Renal cortical epithelial cell (primary cell): Measurements from ENCODE around the gene VSX1. TPM values are rescaled to one million over a fixed set of nuclear protein-coding genes. Genes with fewer than 3 reads are reported as not detected.
A peak's percentile ranks its signal among the peaks of the same experiment; 100 is the strongest.

ENCODE experiments used
- DNase-seq: peaks from one replicate; pipeline ENCODE4 v3.0.0-alpha.2; 2011; ENCODE audit warnings: low read depth
- total RNA-seq: library from RNA; depleted of rRNA; stranded (reverse); fragments of >200 nt; gene quantifications from 2 replicates; pipeline ENCODE4 v1.2.3, GENCODE V29; 2014

VSX1 gene
- total RNA-seq, 1 donor from 2014 or later, result not detected

GRCh38 chr20:25065625-25066338, 16.2 kb downstream of the VSX1 start:
- DNase-seq, result peak; percentile 67

- no peak for DNase-seq
Observed at GRCh38 chr20:25065072-25065624, 16.8 kb downstream of the VSX1 start.

GRCh38 chr20:25064561-25065071, 17.3 kb downstream of the VSX1 start:
- DNase-seq, result no peak

- no peak for DNase-seq
Observed at GRCh38 chr20:25063981-25064380, 18.0 kb downstream of the VSX1 start.

GRCh38 chr20:25063546-25063945, 18.4 kb downstream of the VSX1 start:
- DNase-seq, result no peak

DNA sequence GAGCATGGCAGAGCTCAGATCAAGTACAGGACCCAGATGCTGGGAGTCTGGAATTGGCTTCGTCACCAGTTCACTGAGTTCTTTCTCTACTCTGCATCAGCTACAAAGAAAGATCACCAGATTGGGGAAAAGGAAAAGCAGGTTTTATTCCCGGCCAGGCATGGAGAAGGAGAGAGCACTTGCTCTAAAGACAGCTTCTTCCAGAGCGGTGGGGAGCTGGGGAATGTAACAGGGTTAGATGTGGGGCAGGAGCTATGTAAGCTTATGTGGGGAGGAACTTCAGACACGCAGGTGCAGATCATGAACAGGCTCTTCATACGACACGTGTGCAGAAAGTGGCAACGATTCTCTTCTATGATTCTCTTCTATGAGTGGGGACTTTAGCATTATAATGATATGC, 19.1 kb downstream of the VSX1 start:
- DNase-seq, result no peak

DNA sequence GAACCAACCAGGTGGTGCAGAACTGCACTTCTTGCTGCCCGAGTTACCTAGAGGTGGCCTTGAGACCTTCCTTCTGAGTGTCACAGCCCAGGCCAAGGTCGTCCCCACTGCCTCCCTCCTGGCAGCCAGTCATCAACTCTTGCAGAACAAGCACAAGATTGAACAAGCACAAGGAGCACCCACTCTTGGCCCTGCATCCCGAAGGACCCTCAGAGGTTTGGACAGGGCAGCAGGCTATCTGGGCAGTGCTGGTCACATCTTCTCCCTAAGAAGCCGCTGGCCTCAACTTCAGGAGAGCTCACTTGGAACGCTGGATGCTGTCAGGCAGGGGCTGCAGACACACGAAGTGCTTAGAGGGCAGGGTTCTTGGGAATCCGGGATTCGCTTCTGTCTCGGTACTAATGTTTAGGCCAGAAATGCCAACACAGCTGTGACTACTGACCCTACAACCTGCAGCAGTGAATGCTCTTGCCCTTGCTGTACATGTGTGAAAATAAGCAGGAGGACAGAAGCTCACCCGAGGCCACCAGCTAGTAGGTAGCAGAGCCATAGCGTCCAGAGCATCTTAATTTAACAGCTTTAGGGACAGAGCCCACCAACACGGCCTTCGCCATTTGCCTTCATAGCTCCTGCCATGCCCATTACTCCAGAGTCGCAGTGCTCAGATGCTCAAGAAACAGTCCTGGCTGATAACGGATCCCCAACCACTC, 20.0 kb downstream of the VSX1 start:
- no peak for DNase-seq

DNA sequence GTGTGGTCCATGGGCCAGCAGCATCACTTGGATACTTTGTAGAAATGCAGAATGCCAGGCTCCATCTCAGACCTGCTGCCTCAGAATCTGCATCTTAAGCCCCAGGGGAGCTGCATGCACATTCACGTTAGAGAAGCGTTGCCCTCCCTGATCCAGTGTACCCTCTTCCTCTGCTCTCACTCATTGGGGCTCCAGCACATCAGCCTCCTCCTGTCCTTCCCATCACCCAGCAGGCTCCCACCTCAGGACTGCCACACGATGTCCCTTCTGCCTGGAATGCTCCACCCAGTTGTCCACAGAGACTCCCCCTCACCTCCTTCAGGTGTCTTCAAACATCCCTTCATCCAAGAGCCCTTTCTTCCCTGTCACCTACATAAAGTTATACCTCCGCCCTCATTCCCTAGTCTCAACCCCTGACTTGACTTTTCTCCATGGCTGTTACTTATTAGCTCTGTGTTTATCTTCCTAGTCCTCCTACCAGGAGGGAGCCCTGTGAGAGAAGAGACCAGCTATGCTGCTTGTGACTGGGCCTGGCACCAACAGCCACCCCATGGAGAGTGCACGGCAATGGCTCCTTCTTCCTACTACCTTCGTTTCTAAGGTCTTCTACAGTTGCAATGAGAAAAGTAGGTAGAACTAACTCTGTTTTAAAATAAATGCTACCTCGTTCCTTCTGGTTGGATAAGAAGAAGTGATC, 20.7 kb downstream of the VSX1 start:
- peak; percentile 34 for DNase-seq

DNA sequence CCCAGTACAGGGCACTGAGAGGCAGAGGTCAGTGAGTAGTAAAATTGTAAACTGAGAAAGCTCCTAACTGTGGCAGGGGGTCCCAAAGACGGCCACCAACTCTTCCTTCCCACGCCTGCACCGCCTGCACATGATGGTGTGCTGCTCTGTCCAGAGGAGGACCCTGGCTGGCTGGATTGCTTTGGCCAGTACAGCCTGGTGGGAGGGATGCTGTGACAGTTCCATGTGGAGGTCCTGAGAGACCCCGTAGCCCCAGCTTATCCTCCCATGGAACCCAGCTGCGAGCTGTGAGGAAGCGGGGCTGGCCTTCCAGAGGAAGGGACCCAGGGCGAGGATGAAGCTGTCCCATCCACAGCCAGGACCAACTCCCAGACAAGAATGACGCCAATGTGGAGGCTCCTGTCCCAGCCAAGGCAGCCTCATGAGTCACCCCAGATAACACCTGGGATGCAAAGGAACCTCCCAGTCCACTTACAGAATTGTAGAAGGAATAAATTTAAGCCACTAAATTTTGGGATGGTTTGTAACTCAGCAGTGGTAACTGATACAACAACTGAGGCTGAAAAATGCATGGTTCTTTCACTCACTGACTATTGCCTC, 22.0 kb downstream of the VSX1 start:
- no peak for DNase-seq

GRCh38 chr20:25058847-25059810, 22.8 kb downstream of the VSX1 start:
- DNase-seq, result no peak

- DNase-seq, result no peak
Observed at GRCh38 chr20:25058051-25058846, 23.7 kb downstream of the VSX1 start, which contains the start of gene ACSS1. Gene ACSS1, minus strand, starts transcription at chr20:25058139. Its CDS starts 37 bp downstream, at chr20:25058102.

- peak; percentile 40 for DNase-seq
Observed at GRCh38 chr20:25057234-25058050, 24.5 kb downstream of the VSX1 start.

DNA sequence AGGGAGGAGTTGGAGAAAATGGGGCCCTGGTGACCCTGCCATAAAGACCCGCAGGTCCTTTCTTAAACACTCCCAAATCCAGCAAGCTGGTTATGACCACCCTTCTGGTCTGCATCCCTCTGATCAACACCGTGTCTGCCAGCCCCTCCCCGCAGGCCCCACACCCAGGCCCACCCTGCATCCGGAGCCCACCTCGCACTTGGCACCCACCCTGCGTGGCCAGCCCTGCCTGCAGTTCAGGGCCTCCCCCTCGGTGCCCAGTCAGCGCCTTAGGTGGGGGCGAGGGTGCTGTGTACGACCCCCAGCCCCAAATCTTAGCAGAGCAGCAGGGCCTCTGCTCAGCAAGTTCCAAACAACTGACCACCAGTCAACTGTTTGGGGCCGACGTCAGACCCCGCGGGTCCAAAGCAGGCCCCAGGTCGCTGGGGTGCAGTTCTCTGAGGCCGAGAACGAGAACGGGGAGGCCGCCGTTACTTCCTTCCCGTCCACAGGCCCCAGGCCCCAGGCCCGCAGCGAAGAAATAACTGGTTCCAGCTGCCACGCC, 25.2 kb downstream of the VSX1 start:
- no peak for DNase-seq

GRCh38 chr20:25055711-25056495, 26.0 kb downstream of the VSX1 start:
- peak; percentile 54 for DNase-seq

GRCh38 chr20:25054995-25055629, 26.8 kb downstream of the VSX1 start:
- DNase-seq, result no peak

GRCh38 chr20:25054096-25054820, 27.7 kb downstream of the VSX1 start:
- peak; percentile 77 for DNase-seq
